Mucosa of rectum (tissue), 2 donors: ENCODE measurements around the gene GPR183.

Source experiments
- H3K27ac ChIP-seq, 2 donors: one replicate each; pipeline ENCODE4 v1.7.0; 2013; ENCODE audit warnings: inconsistent platforms in 2 of 2, low read depth in 2 of 2, low read length in 2 of 2
- H3K27me3 ChIP-seq, 2 donors: one replicate each; pipeline ENCODE4 v1.7.0; 2013; ENCODE audit warnings: low read length in 2 of 2; ENCODE audit not compliant: control insufficient read depth in 2 of 2, insufficient read depth in 2 of 2
- H3K36me3 ChIP-seq, 2 donors: one replicate each; pipeline ENCODE4 v1.7.0; 2013; ENCODE audit warnings: low read length in 2 of 2; ENCODE audit not compliant: control insufficient read depth in 2 of 2, insufficient read depth in 2 of 2
- H3K4me1 ChIP-seq, 2 donors: one replicate each; pipeline ENCODE4 v1.7.0; 2013; ENCODE audit warnings: low read length in 2 of 2, mild to moderate bottlenecking in 1 of 2; ENCODE audit not compliant: control insufficient read depth in 2 of 2, insufficient read depth in 2 of 2
- H3K4me3 ChIP-seq, 2 donors: one replicate each; pipeline ENCODE4 v1.7.0; 2013; ENCODE audit warnings: low read length in 2 of 2
- H3K9ac ChIP-seq, 2 donors: one replicate each; pipeline ENCODE4 v1.7.0; 2013; ENCODE audit warnings: low read length in 2 of 2, low read depth in 1 of 2, mild to moderate bottlenecking in 1 of 2
- H3K9me3 ChIP-seq, 2 donors: one replicate each; pipeline ENCODE4 v1.7.0; 2013; ENCODE audit warnings: low read length in 2 of 2; ENCODE audit not compliant: control insufficient read depth in 2 of 2
- donor health status: healthy.
- donor health status: Normal muscosa, but diverticular disease.

Gene GPR183

DNA sequence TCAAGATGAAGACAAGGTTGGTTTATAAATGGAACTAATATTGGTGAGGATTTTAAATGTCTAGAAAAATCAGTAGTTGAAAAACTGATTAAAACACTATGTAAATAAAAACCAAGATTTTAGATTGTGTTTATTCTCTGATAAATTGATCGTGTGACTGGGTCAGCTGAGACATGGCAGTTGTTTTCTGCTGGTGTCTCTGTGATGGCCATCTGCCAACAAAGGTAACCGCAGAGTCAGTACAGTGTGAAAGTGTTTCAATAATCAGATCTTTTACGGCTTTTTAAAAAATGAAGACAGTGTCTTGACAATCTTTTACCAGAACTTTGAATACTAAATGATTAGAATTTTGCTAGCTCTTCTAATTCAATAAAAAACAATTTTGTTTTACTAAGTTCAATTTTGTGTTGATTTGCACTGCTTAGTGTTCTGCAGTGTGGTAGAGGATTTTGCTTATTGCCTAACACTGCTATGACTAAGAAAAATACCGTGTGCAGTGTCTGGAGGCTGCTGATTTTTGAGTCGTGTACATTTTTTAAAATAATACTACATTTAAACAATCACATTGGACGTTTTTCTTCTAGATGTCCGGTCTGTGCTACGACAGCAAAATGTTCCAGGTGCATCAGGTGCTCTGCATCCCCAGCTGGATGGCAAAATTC is 32.7 kb upstream of the GPR183 start:
- H3K9ac ChIP-seq, result no peak overlapping the region
- H3K27ac ChIP-seq, result no peak overlapping the region
- no peaks in the 10 kb centered on the region for H3K4me1 ChIP-seq
- no peaks in the 10 kb centered on the region for H3K9me3 ChIP-seq
- H3K4me3 ChIP-seq, result no peak overlapping the region
- no peaks in the 10 kb centered on the region for H3K27me3 ChIP-seq
- peaks cover 30% of the 10 kb centered on the region in 2 donors for H3K36me3 ChIP-seq

DNA sequence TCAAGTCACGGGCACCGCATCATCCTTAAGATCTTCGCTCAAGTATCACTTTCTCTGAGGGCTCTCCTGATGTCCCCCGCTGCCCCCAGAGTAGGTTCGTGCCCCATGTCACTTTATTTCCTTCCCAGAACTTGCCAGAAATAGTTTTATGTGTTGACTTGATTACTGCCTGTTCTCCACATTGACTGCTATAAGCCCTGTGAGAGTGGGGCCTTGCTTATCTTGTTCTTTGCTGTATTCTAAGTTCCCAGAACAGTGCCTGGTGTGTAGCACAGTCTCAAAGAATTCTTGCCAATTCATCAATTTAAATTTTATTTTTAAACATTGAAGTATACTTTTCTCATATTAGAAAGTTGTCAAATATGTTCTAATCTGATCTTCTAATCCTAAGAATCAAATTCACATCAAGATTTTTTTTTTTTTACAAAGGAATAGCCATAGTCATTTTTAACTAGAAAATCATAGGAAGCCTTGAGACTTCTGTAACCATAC is 32.1 kb upstream of the GPR183 start:
- H3K27me3 ChIP-seq, result no peaks in the 10 kb centered on the region
- H3K36me3 ChIP-seq, result peaks cover 26 to 30% of the 10 kb centered on the region in 2 donors
- H3K27ac ChIP-seq, result no peak overlapping the region
- H3K9me3 ChIP-seq, result no peaks in the 10 kb centered on the region
- H3K9ac ChIP-seq, result no peak overlapping the region
- H3K4me1 ChIP-seq, result no peaks in the 10 kb centered on the region
- no peak overlapping the region for H3K4me3 ChIP-seq

DNA sequence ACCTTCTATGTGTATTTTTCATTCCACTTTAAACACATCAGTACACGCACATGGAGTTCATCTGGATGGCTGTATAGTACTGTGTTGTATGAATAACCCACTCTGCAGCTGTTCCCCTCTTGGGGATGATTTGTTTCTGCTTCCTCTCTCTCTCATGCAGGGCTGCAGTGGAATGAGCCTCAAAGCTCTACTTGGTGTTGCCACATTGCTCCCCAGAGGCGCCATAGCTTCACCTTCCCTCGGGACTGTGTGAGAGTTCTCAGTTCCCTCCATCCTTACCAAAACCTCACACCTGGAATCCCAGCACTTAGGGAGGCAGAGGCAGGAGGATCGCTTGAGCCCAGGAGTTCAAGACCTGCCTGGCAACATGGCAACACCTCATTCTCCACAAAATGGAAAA is 28.4 kb upstream of the GPR183 start:
- Histone ChIP-seq H3K27me3 (no peaks in the 10 kb centered on the region), H3K9ac (no peak overlapping the region), H3K27ac (no peak overlapping the region), H3K4me3 (no peak overlapping the region), H3K9me3 (no peaks in the 10 kb centered on the region), H3K4me1 (no peaks in the 10 kb centered on the region), H3K36me3 (peaks cover 0 to 3% of the 10 kb centered on the region in 2 donors)

DNA sequence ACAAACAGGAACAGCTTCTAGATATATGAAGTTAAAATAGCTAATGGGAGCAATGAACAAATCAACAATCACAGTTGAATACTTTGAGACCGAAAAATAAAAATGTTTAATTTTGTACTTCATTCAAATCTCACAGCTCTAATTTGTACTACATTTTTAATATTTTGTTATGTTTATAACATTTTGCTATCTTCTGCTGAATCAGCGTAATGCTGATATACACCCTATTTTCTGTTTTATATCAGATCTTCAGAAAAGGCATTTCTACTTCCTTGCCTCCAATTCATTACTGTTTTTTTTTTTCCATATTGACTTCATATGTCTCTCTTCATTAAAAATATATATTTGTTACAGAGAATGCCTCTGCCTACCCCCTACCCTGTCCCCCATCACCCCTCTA is 27.9 kb upstream of the GPR183 start:
- Histone ChIP-seq H3K36me3 (peaks cover 0 to 3% of the 10 kb centered on the region in 2 donors), H3K27ac (no peak overlapping the region), H3K9ac (no peak overlapping the region), H3K4me1 (no peaks in the 10 kb centered on the region), H3K9me3 (no peaks in the 10 kb centered on the region), H3K4me3 (no peak overlapping the region), H3K27me3 (no peaks in the 10 kb centered on the region)

DNA sequence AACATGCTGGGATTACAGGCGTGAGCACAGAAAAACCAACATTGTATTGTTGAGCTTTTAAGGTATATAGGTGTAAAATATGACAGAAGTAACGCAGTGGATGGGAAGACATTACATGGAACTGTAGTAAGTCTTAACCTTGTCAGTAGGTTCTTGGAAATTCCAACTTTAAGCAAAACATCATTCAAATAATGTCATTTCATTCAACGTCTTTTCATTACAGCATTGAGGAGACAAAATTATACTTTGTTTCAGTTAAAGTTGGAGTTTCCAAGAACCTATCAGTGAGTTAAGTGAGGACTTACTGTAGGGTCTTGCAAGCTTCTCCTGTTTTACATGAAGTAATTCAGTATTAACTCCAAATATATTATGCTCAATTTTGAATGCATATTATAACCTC is 27.0 kb upstream of the GPR183 start:
- Histone ChIP-seq H3K9ac (no peak overlapping the region), H3K4me3 (no peak overlapping the region), H3K27ac (no peak overlapping the region), H3K27me3 (no peaks in the 10 kb centered on the region), H3K9me3 (no peaks in the 10 kb centered on the region), H3K4me1 (no peaks in the 10 kb centered on the region), H3K36me3 (peaks cover 4 to 8% of the 10 kb centered on the region in 2 donors)

DNA sequence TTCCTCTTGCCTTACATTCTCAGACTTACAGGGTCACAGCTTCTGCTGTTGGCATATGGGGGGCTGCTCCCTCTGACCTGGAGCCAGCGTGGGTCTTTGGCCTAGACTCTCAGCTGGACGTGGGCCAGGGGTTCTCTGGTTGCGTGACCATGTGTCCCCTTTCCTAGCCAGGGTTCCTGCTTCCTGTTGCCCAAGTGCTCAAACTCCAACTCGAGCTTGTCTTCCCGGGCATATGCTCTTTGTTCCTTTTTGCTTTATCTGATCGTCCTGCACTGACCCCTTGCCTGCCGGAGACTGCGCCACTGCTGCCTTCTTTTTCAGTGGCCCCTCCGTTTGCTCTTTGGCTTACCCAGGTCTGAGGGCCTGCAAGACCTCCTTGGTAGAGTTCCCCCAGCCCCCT is 25.3 kb upstream of the GPR183 start:
- Histone ChIP-seq H3K36me3 (peaks cover 8 to 9% of the 10 kb centered on the region in 2 donors), H3K27ac (no peak overlapping the region), H3K27me3 (no peaks in the 10 kb centered on the region), H3K9ac (no peak overlapping the region), H3K9me3 (no peaks in the 10 kb centered on the region), H3K4me3 (no peak overlapping the region), H3K4me1 (no peaks in the 10 kb centered on the region)

DNA sequence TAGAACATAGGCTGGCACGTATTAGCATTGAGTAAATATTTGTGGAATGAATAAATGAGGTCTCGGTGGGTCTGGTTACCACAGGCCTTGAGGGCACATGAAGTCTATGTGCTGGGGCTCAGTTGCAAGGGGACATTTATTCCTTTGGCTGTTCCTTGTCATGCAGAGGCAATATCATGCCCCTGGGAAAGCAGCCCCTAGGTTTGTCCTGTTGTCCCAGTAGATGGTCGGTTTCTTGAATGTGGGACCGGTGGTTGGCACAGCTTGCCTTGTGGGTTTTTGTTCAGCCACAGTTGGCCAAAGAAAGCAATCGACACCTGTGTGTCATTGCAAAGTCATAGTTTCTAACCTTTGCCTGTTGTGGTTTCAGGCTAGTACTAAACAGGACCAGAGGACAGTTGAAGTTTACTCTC is 24.7 kb upstream of the GPR183 start:
- Histone ChIP-seq H3K36me3 (peaks cover 8 to 9% of the 10 kb centered on the region in 2 donors), H3K27me3 (no peaks in the 10 kb centered on the region), H3K27ac (no peak overlapping the region), H3K9me3 (no peaks in the 10 kb centered on the region), H3K4me1 (no peaks in the 10 kb centered on the region), H3K9ac (no peak overlapping the region), H3K4me3 (no peak overlapping the region)

DNA sequence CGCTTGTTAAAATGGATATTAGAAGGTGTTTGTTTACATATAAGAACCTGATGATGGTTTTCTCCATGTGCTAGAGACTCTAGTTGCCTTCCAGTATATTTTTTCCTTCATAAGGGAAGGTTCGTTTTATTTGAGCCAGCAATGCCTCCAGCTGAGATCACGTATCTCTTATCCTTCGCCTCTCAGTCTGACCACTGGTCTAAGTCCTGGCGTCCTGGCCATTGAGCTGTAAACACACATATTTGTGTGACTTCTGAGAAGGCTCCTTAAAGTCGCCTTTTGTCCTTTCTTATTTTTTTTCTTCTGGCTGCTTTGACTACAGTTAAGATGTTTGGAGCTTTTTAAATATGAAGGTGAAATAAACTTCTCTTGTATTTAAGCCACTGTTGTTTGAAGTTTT is 23.7 kb upstream of the GPR183 start:
- Histone ChIP-seq H3K27me3 (no peaks in the 10 kb centered on the region), H3K36me3 (peaks cover 11% of the 10 kb centered on the region in 2 donors), H3K9ac (no peak overlapping the region), H3K4me3 (no peak overlapping the region), H3K27ac (no peak overlapping the region), H3K9me3 (no peaks in the 10 kb centered on the region), H3K4me1 (peaks cover 0 to 3% of the 10 kb centered on the region in 2 donors)

DNA sequence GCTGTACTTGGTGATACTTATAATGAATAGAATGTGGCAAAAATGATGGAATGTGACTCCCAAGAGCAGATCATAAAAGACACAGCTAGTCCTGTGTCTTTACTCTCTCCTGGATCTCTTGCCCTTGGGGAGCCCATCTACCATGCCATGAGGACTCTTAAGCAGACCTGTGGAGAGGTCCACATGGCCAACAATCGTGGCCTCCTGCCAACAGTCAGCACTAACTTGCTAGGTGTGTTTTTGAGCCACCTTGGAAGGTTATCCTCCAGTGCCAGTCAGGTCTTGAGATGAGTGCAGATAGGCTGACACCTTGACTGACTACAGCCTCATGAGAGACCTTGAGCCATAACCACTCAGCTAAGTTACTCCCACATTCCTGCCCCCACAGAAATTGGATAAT is 22.3 kb upstream of the GPR183 start:
- H3K27me3 ChIP-seq, result no peaks in the 10 kb centered on the region
- H3K9me3 ChIP-seq, result no peaks in the 10 kb centered on the region

DNA sequence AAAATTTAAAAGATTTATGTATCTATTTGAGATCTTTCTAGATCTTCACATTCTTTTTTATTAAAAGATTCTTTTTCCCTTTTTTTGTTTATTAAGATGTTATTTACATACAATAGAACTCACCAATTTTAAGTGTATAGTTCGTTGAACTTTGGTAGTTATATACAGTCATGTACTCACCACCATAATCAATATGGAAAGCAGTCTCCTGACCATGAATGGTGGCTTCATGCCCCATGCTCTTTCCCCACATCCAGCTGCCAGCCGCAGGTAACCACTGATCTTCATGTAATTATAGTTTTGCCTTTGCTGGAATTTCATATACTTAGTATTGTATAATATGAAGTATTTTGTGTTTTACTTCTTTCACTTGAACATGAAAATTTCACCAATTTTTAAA is 20.6 kb upstream of the GPR183 start:
- Histone ChIP-seq H3K9ac (no peak overlapping the region), H3K27ac (no peak overlapping the region), H3K9me3 (no peaks in the 10 kb centered on the region), H3K27me3 (no peaks in the 10 kb centered on the region), H3K36me3 (peaks cover 11 to 13% of the 10 kb centered on the region in 2 donors), H3K4me3 (no peak overlapping the region), H3K4me1 (peaks cover 0 to 3% of the 10 kb centered on the region in 2 donors)

More for the DNA sequence above, 22.3 kb upstream of the GPR183 start:
- Histone ChIP-seq H3K4me1 (peaks cover 0 to 3% of the 10 kb centered on the region in 2 donors), H3K4me3 (no peak overlapping the region), H3K27ac (no peak overlapping the region), H3K9ac (no peak overlapping the region), H3K36me3 (peaks cover 11 to 13% of the 10 kb centered on the region in 2 donors)
